A673 (cell line): Measurements from ENCODE around the gene GPI. TPM values are rescaled to one million over a fixed set of nuclear protein-coding genes. Genes with fewer than 3 reads are reported as not detected.

Experiments used
- BruUV-seq: library from RNA; stranded (reverse); fragments of 400-500 nt; replicated peaks from 2 replicates; lab custom pipeline; 2021; lab: Mats Ljungman, UMichigan
- CTCF ChIA-PET: fragments of 300-600 bp; sonication (Branson Sonifier 250); formaldehyde crosslinking; loops from one replicate; lab custom pipeline; 2022; ENCODE audit warnings: antibody characterized with exemption; lab: Charles Lee
- POLR2A ChIA-PET: fragments of 300-600 bp; sonication (Branson Sonifier 250); formaldehyde crosslinking; loops from one replicate; lab custom pipeline; 2022; ENCODE audit warnings: antibody characterized with exemption; ENCODE audit not compliant: low non-redundant PET; lab: Charles Lee
- DNase-seq: peaks from one replicate; pipeline ENCODE4 v3.0.0-alpha.2; 2015; ENCODE audit warnings: low spot score
- H3K27ac ChIP-seq: fragments of 200-600 bp; sonication (generic); 2 replicates; pipeline ENCODE4 v1.5.1; 2016; ENCODE audit warnings: mixed run types, low read depth, mild to moderate bottlenecking, mixed read lengths, antibody characterized with exemption, low read length; ENCODE audit not compliant: poor library complexity, severe bottlenecking
- H3K27me3 ChIP-seq: fragments of 200-600 bp; sonication (generic); replicated peaks from 2 replicates; pipeline ENCODE4 v1.6.1; 2017; ENCODE audit warnings: mixed run types, low read depth, mild to moderate bottlenecking, mixed read lengths, antibody characterized with exemption, low read length; ENCODE audit not compliant: insufficient read depth, poor library complexity
- H3K36me3 ChIP-seq: fragments of 200-600 bp; sonication (generic); 2 replicates; pipeline ENCODE4 v1.6.1; 2016; ENCODE audit warnings: mixed run types, mild to moderate bottlenecking, mixed read lengths, antibody characterized with exemption, low read length; ENCODE audit not compliant: insufficient read depth, poor library complexity, severe bottlenecking
- H3K4me1 ChIP-seq: fragments of 200-600 bp; sonication (generic); 2 replicates; pipeline ENCODE4 v1.6.1; 2017; ENCODE audit warnings: mixed run types, mild to moderate bottlenecking, mixed read lengths, antibody characterized with exemption, low read length; ENCODE audit not compliant: insufficient read depth, poor library complexity, severe bottlenecking
- H3K4me3 ChIP-seq: fragments of 200-600 bp; sonication (generic); 2 replicates; pipeline ENCODE4 v1.5.1; 2016; ENCODE audit warnings: low read depth, mixed run types, mild to moderate bottlenecking, mixed read lengths, low read length; ENCODE audit not compliant: poor library complexity, severe bottlenecking
- H3K9me3 ChIP-seq: fragments of 200-600 bp; sonication (generic); 2 replicates; pipeline ENCODE4 v1.6.1; 2016; ENCODE audit warnings: mixed run types, low read depth, mild to moderate bottlenecking, mixed read lengths, antibody characterized with exemption, low read length; ENCODE audit not compliant: poor library complexity, severe bottlenecking
- CTCF ChIP-seq: fragments of 300-800, 200-600 bp; sonication (generic); conservative IDR thresholded peaks from 2 replicates; pipeline ENCODE4 v1.5.1; 2017; ENCODE audit warnings: low read depth, mild to moderate bottlenecking, antibody characterized with exemption, low read length, moderate library complexity, mixed read lengths
- EZH2 ChIP-seq: fragments of 200-600 bp; sonication (generic); IDR thresholded peaks from 2 replicates; pipeline ENCODE4 v1.6.1; 2017; ENCODE audit warnings: borderline replicate concordance, low read depth, mild to moderate bottlenecking, mixed read lengths, antibody characterized with exemption, low read length; ENCODE audit not compliant: poor library complexity, severe bottlenecking
- intact Hi-C: fragments of 100-400 bp; cut with micrococcal nuclease; formaldehyde crosslinking; loops from one replicate; pipeline ENCODE4 v1.10.0; 2022; ENCODE audit not compliant: unreplicated experiment
- total RNA-seq: library from RNA; stranded (reverse); gene quantifications from 2 replicates; pipeline ENCODE4 v1.2.3, GENCODE V29; 2021

The GPI gene
- total RNA-seq, 1 experiment from 2014 or later: 439 TPM

DNA sequence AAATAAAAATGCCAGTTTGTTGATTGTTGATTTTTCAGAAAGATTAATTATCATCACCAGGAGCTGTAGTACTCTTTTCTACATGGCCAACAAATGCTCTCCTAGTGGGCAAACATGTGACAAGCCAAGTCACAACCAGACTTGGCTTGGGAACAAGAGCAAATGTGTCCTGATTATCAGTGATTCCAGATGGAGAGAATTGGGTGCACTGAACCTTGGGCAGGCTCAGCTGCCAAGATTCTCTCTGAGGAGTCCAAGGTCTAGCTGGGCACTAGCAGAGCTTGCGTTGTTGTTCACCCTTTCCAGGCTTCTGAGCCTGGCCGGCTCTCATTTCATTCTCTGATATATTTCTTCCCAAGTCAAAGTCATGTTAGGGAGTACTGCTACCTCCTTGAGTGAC lies 27.3 kb upstream of the GPI start:
- intact Hi-C loops: loop anchor here (5.0 kb wide), 1 partner anchor 80 kb away; no protein-coding TSS in a partner anchor
- Histone ChIP-seq H3K27ac (no peak overlapping the region), H3K27me3 (no peaks in the 10 kb centered on the region), H3K4me3 (no peak overlapping the region), H3K36me3 (peaks cover 26% of the 10 kb centered on the region), H3K4me1 (no peaks in the 10 kb centered on the region), H3K9me3 (no peaks in the 10 kb centered on the region)
- no TSS peak for BruUV-seq
- TF ChIP-seq EZH2 (no peak), CTCF (no peak)
- DNase-seq: no peak
- ChIA-PET CTCF (no interaction called here), POLR2A (no interaction called here)

GRCh38 chr19:34341935-34342680 lies 22.9 kb upstream of the GPI start:
- no TSS peak for BruUV-seq
- DNase-seq: no peak
- peaks cover 22% of the 10 kb centered on the region for H3K36me3 ChIP-seq
- POLR2A ChIA-PET: no interaction called here
- CTCF ChIA-PET: no interaction called here
- H3K27ac ChIP-seq: no peak overlapping the region
- no peaks in the 10 kb centered on the region for H3K27me3 ChIP-seq
- TF ChIP-seq CTCF (no peak), EZH2 (no peak)
- intact Hi-C loops: loop anchor here (10.0 kb wide), 1 partner anchor 297 kb away; no protein-coding TSS in a partner anchor
- no peaks in the 10 kb centered on the region for H3K4me1 ChIP-seq
- H3K9me3 ChIP-seq: no peaks in the 10 kb centered on the region
- no peak overlapping the region for H3K4me3 ChIP-seq

DNA sequence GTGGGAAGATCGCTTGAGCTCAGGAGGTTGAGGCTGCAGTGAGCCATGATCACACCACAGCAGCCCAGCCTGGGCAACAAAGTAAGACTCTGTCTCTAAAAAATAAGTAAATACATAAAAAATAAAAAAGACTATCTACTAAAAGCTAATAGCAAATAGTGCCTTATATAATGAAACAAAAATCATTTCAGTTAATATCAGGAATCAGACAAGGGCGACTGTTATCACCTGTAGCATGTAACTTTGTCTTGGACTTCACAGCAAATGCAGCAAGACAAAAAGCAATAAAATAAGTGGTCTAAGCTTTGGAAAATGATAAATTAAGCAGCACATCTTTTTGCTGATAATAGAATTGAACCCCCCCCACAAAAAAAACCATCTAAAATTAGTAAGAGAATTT lies 21.2 kb upstream of the GPI start:
- H3K4me1 ChIP-seq: no peaks in the 10 kb centered on the region
- DNase-seq: no peak
- peaks cover 22% of the 10 kb centered on the region for H3K36me3 ChIP-seq
- H3K27ac ChIP-seq: no peak overlapping the region
- no peaks in the 10 kb centered on the region for H3K27me3 ChIP-seq
- TF ChIP-seq EZH2 (no peak), CTCF (no peak)
- H3K4me3 ChIP-seq: no peak overlapping the region
- ChIA-PET CTCF (no interaction called here), POLR2A (no interaction called here)
- intact Hi-C loops: loop anchor here (10.0 kb wide), 1 partner anchor 299 kb away; no protein-coding TSS in a partner anchor
- no TSS peak for BruUV-seq
- H3K9me3 ChIP-seq: no peaks in the 10 kb centered on the region
